ENCODE data around the gene SERTAD4. TPM values are rescaled to one million over a fixed set of nuclear protein-coding genes. Genes with fewer than 3 reads are reported as not detected.
A peak's percentile ranks its signal among the peaks of the same experiment; 100 is the strongest.

The SERTAD4 gene
- total RNA-seq, 1 experiment from 2014 or later = 2.7 TPM

- in situ Hi-C loops (cut with HindIII; ENCODE audit: low pct_unique_long_range_greater_than_20kb, low sequenced_read_pairs) = no loop called here
- DNase-seq (ENCODE audit: low read depth, low spot score) = no peak
Observed at GRCh38 chr1:210228158-210228557, 4.4 kb upstream of the SERTAD4 start.

GRCh38 chr1:210230149-210230695 is 2.4 kb upstream of the SERTAD4 start:
- no peak for DNase-seq (ENCODE audit: low read depth, low spot score)
- in situ Hi-C loops (cut with HindIII; ENCODE audit: low pct_unique_long_range_greater_than_20kb, low sequenced_read_pairs) = no loop called here

- in situ Hi-C loops (cut with HindIII; ENCODE audit: low pct_unique_long_range_greater_than_20kb, low sequenced_read_pairs) = no loop called here
- peak; percentile 19 for DNase-seq (ENCODE audit: low read depth, low spot score)
Observed at GRCh38 chr1:210231846-210232510, 618 bp upstream of the SERTAD4 start.

GRCh38 chr1:210233216-210233494 is 559 bp downstream of the SERTAD4 start:
- in situ Hi-C loops (cut with HindIII; ENCODE audit: low pct_unique_long_range_greater_than_20kb, low sequenced_read_pairs) = no loop called here
- DNase-seq (ENCODE audit: low read depth, low spot score) = no peak

DNA sequence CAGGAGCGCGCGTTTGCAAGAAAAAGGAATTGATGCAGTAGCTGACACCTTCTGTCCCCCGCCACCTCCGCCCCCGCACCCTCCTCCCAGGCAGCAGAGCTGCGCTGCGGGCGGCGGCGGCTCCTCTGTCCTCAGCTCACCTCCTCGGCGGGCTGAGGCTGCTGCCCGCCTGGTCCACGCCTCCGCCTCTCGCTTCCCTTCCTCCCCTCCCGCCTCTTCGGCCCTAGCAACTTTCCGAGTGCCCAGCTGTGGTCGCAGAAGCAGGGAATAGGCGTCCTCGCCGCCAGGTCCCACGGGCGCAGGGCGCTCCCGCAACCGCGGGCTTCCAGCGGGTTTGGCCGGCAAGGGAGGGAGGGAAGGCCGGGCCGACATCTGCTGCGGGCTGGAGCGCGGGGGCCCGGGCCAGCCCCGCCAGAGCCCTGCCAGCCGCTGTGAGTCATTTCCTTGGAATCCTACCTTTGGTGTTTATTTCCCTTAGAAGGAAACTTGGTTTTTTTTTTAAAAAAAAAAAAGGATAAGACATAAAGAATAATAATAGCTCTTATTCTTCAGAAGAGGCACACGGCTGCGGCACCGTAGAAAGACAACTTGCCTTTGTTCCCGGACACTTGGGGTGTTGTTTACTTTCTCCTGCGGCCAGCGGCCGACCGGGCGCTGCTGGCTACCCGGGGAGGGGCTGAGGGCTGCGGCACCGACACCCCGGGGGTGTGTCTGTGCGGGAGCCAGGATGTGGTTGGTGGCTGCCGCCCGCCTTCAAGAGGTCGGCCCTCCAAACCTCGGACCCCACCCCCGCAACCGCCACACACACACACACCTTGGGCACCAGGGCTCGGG is 1.1 kb downstream of the SERTAD4 start:
- in situ Hi-C loops (cut with HindIII; ENCODE audit: low pct_unique_long_range_greater_than_20kb, low sequenced_read_pairs) = no loop called here
- DNase-seq (ENCODE audit: low read depth, low spot score) = peak; percentile 61

GRCh38 chr1:210234329-210234757 is 1.7 kb downstream of the SERTAD4 start:
- DNase-seq (ENCODE audit: low read depth, low spot score) = no peak
- in situ Hi-C loops (cut with HindIII; ENCODE audit: low pct_unique_long_range_greater_than_20kb, low sequenced_read_pairs) = no loop called here

- DNase-seq (ENCODE audit: low read depth, low spot score) = no peak
- in situ Hi-C loops (cut with HindIII; ENCODE audit: low pct_unique_long_range_greater_than_20kb, low sequenced_read_pairs) = no loop called here
Observed at GRCh38 chr1:210235363-210236053, 2.9 kb downstream of the SERTAD4 start.

GRCh38 chr1:210236386-210236839 is 3.8 kb downstream of the SERTAD4 start:
- DNase-seq (ENCODE audit: low read depth, low spot score) = no peak
- in situ Hi-C loops (cut with HindIII; ENCODE audit: low pct_unique_long_range_greater_than_20kb, low sequenced_read_pairs) = no loop called here

- no peak for DNase-seq (ENCODE audit: low read depth, low spot score)
- in situ Hi-C loops (cut with HindIII; ENCODE audit: low pct_unique_long_range_greater_than_20kb, low sequenced_read_pairs) = no loop called here
Observed at GRCh38 chr1:210236840-210237409, 4.3 kb downstream of the SERTAD4 start.

- DNase-seq (ENCODE audit: low read depth, low spot score) = no peak
- in situ Hi-C loops (cut with HindIII; ENCODE audit: low pct_unique_long_range_greater_than_20kb, low sequenced_read_pairs) = no loop called here
Observed at GRCh38 chr1:210237479-210237878, 4.9 kb downstream of the SERTAD4 start.

- in situ Hi-C loops (cut with HindIII; ENCODE audit: low pct_unique_long_range_greater_than_20kb, low sequenced_read_pairs) = no loop called here
- DNase-seq (ENCODE audit: low read depth, low spot score) = no peak
Observed at GRCh38 chr1:210237981-210238380, 5.4 kb downstream of the SERTAD4 start.

DNA sequence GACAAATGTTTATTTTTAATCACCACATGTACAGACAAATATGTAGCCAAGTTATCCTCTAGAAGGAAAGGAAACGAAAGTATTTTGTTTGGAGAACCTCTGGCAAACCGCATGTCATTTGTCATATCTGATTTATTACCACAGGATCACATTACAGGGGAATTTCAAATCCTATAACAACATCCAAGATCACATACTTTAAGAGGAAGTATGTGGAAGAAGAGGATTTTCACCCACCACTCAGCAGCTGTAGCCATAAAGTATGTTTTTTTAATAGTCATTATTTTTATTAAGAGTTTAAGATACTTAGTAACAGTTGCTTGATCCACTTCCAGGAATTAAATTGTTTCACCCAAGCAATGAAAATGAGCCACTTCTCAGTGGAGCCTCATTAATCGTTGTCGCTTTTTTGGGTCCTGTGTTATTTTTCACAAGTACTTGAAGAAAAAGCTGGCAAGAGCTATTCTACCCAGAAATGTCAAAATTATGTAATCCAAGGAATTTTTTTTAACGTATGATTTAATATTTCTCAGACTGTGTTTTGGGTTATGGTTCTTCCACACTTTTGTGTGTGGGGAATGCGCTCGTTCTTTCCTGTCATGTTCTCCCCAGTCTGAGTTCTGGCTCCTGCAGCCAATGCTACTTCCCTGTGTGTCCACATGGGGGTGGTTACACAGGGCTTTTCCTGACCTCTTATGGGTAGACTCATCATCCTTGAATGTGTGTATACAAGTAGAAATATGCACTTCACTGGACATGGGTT is 6.9 kb downstream of the SERTAD4 start:
- in situ Hi-C loops (cut with HindIII; ENCODE audit: low pct_unique_long_range_greater_than_20kb, low sequenced_read_pairs) = no loop called here
- peak; percentile 65 for DNase-seq (ENCODE audit: low read depth, low spot score)

GRCh38 chr1:210241121-210241520 is 8.5 kb downstream of the SERTAD4 start:
- no peak for DNase-seq (ENCODE audit: low read depth, low spot score)
- in situ Hi-C loops (cut with HindIII; ENCODE audit: low pct_unique_long_range_greater_than_20kb, low sequenced_read_pairs) = no loop called here

DNA sequence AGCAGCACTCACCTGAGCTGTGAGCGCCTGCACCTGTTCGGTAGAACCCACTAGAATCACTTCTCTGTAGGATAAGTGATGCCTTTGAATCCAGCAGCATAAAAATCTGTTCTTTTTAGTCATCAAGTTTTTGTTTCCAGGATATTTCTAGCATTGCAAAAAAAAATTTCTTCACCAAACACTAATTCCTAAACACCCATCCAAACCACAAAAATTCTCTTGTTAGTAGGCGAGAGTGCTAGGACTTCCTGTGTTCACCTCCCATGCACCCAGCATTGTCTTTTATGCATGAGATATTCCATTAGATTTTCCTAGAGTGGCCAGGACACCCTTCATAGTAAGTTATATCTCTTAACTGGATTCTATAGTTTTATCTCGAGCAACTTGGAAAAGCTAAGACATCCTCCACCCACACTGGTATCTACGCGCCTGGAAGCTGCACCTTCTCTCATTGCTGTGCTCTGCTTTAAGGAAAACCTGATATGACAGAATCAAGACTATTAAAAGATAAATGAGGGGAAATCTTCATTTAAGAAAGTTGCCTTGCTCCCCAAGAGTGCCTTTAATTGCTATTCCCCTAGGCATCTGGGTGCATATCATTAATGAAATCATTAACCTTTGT is 12.3 kb downstream of the SERTAD4 start:
- no peak for DNase-seq (ENCODE audit: low read depth, low spot score)
- in situ Hi-C loops (cut with HindIII; ENCODE audit: low pct_unique_long_range_greater_than_20kb, low sequenced_read_pairs) = no loop called here

DNA sequence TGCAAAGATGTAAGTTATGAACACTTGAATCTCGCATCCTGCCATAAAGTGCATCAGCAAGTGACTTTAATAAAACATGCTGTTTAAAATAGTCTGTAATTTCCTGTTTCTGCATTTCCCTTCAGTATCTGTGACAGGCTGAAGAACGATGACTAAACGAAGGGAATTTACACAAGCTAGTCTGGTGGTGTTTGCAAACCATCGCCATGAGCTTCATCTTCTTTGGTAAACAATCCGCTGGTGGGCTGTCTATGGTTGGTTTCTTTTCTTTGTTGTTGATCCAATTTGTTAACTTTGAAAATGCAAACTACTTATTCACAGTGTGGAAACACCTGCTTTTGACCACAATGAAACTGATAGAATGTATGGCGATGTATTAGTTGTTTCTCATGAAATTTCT is 13.9 kb downstream of the SERTAD4 start:
- in situ Hi-C loops (cut with HindIII; ENCODE audit: low pct_unique_long_range_greater_than_20kb, low sequenced_read_pairs) = no loop called here
- no peak for DNase-seq (ENCODE audit: low read depth, low spot score)

DNA sequence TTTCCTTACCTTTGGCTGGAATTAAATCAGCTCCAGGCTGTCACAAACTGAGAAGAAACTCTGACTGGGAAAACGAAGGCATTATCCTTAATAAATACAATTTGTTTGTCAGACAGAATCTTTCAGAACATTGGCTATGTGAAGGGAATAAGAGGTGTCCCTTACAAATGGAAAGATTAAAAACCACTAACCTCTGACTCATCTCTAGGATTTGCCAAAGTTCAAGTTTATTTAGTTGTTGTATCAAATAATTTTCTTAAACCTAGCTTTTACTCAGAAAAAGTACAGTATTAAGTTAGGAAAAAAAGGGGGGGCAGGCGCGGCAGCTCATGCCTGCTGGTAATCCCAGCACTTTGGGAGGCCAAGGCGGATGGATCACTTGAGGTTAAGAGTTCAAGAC is 15.7 kb downstream of the SERTAD4 start:
- in situ Hi-C loops (cut with HindIII; ENCODE audit: low pct_unique_long_range_greater_than_20kb, low sequenced_read_pairs) = no loop called here

DNA sequence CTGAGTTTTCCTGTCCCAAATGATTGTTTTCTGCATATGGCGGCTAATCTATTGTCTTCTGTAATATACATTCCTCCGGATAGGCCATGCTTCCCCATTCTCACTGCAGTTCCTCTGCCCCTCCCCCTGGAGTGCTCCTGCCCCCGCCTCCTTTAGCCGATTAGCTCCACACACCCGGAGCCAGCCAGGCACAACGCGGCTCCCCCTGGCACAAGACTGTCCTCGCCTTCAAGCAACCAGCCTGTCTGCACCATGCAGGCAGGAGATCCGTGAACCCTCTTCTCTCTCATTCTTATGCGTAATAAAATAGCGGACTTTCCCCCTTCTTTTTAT is 18.0 kb downstream of the SERTAD4 start:
- in situ Hi-C loops (cut with HindIII; ENCODE audit: low pct_unique_long_range_greater_than_20kb, low sequenced_read_pairs) = no loop called here
- DNase-seq (ENCODE audit: low read depth, low spot score) = peak; percentile 45

More for the DNA sequence above, 15.7 kb downstream of the SERTAD4 start:
- DNase-seq (ENCODE audit: low read depth, low spot score) = no peak

Measured in SK-MEL-5 (cell line).